SK-N-SH (cell line): ENCODE results near the gene ZNF526. TPM values are rescaled to one million over a fixed set of nuclear protein-coding genes. Genes with fewer than 3 reads are reported as not detected.

Source experiments
- CTCF ChIA-PET: fragments of 300-600, 350-600 bp; formaldehyde crosslinking; extraction: SDS; loops from one replicate; lab custom pipeline; 2021; lab: Yijun Ruan, JAX
- POLR2A ChIA-PET: fragments of 350-600 bp; sonication (Branson Sonifier 250); formaldehyde crosslinking; extraction: SDS; loops from one replicate; lab custom pipeline; 2020; ENCODE audit warnings: antibody characterized with exemption, inconsistent platforms; lab: Yijun Ruan, JAX
- DNase-seq: peaks from one replicate; pipeline ENCODE4 v3.0.0; 2012
- H2AFZ ChIP-seq: fragments of 200-600 bp; sonication (generic); 2 replicates; pipeline ENCODE4 v1.8.1; 2016; ENCODE audit warnings: antibody characterized with exemption, mild to moderate bottlenecking, low read depth
- H3F3A ChIP-seq: fragments of 200-600 bp; sonication (generic); replicated peaks from 2 replicates; pipeline ENCODE3; 2016; ENCODE audit warnings: antibody characterized with exemption, mild to moderate bottlenecking; ENCODE audit not compliant: insufficient read depth
- H3K27ac ChIP-seq, 2 experiments: fragments of 200-500 bp in 1 of 2; fragments of 200-600 bp in 1 of 2; sonication (Bioruptor generic) in 1 of 2; sonication (generic), shearing (Covaris generic) in 1 of 2; 2 replicates each; pipeline versions ENCODE4 v1.5.1 to v1.6.1; 2014 to 2016; ENCODE audit warnings: low read depth in 2 of 2, inconsistent platforms in 1 of 2, low read length in 1 of 2, mild to moderate bottlenecking in 1 of 2, mixed read lengths in 1 of 2
- H3K27me3 ChIP-seq: fragments of 200-600 bp; sonication (generic), shearing (Covaris generic); 2 replicates; pipeline ENCODE4 v1.6.1; 2016; ENCODE audit warnings: mixed run types; ENCODE audit not compliant: insufficient read depth
- H3K36me3 ChIP-seq, 2 experiments: fragments of 200-500 bp in 1 of 2; fragments of 200-600 bp in 1 of 2; sonication (Bioruptor generic) in 1 of 2; sonication (generic) in 1 of 2; replicated peaks in 1 of 2; 2 replicates each; pipeline versions ENCODE3 to v1.5.1; 2014 to 2016; ENCODE audit warnings: low read length in 1 of 2, mild to moderate bottlenecking in 1 of 2; ENCODE audit not compliant: insufficient read depth in 2 of 2, control insufficient read depth in 1 of 2
- H3K4me1 ChIP-seq, 2 experiments: fragments of 200-500 bp in 1 of 2; fragments of 200-600 bp in 1 of 2; sonication (Bioruptor generic) in 1 of 2; sonication (generic), shearing (Covaris generic) in 1 of 2; 2 replicates each; pipeline versions ENCODE4 v1.5.1 to v1.6.1; 2014 to 2016; ENCODE audit warnings: low read depth in 1 of 2, low read length in 1 of 2, mixed run types in 1 of 2; ENCODE audit not compliant: insufficient read depth in 2 of 2, control insufficient read depth in 1 of 2
- H3K4me2 ChIP-seq: fragments of 200-600 bp; sonication (generic), shearing (Covaris generic); 2 replicates; pipeline ENCODE4 v1.6.1; 2017; ENCODE audit warnings: mixed run types
- H3K4me3 ChIP-seq, 2 experiments: fragments of 200-500 bp in 1 of 2; fragments of 200-600 bp in 1 of 2; sonication (Bioruptor generic) in 1 of 2; sonication (generic), shearing (Covaris generic) in 1 of 2; 2 replicates each; pipeline versions ENCODE4 v1.5.1 to v1.8.1; 2014 to 2016; ENCODE audit warnings: low read depth in 2 of 2, inconsistent platforms in 1 of 2, low read length in 1 of 2, mild to moderate bottlenecking in 1 of 2, mixed read lengths in 1 of 2, moderate library complexity in 1 of 2
- H3K79me2 ChIP-seq: fragments of 200-600 bp; sonication (generic); 2 replicates; pipeline ENCODE4 v1.8.1; 2017; ENCODE audit warnings: mild to moderate bottlenecking; ENCODE audit not compliant: insufficient read depth
- H3K9ac ChIP-seq: fragments of 200-600 bp; sonication (generic); 2 replicates; pipeline ENCODE4 v1.6.1; 2017; ENCODE audit warnings: mixed run types
- H3K9me2 ChIP-seq: fragments of 200-600 bp; sonication (generic); 2 replicates; pipeline ENCODE4 v1.6.1; 2017; ENCODE audit warnings: mixed run types
- H3K9me3 ChIP-seq: fragments of 200-600 bp; sonication (generic); 2 replicates; pipeline ENCODE4 v1.6.1; 2017; ENCODE audit warnings: mixed run types, mild to moderate bottlenecking, moderate library complexity
- H4K20me1 ChIP-seq: fragments of 200-600 bp; sonication (generic); 2 replicates; pipeline ENCODE4 v1.6.1; 2017; ENCODE audit warnings: mild to moderate bottlenecking, mixed run types; ENCODE audit not compliant: insufficient read depth
- CHD2 ChIP-seq: fragments of 150-350 bp; IDR thresholded peaks from 2 replicates; pipeline ENCODE4 v1.6.1; 2018; ENCODE audit warnings: low read length; ENCODE audit not compliant: partially characterized antibody
- GABPA ChIP-seq: IDR thresholded peaks from 2 replicates; pipeline ENCODE4 v1.4.0; 2012; ENCODE audit warnings: low read depth, mild to moderate bottlenecking
- MXI1 ChIP-seq: IDR thresholded peaks from 2 replicates; pipeline ENCODE4 v1.6.1; 2012; ENCODE audit warnings: mild to moderate bottlenecking, low read depth, low read length, improper control_type of control experiment
- NRF1 ChIP-seq: IDR thresholded peaks from 2 replicates; pipeline ENCODE4 v1.6.1; 2012; ENCODE audit warnings: low read depth, mild to moderate bottlenecking, low read length
- POLR2AphosphoS5 ChIP-seq: IDR thresholded peaks from 2 replicates; pipeline ENCODE4 v1.6.1; 2012; ENCODE audit warnings: low read depth, low read length
- RAD21 ChIP-seq: IDR thresholded peaks from 2 replicates; pipeline ENCODE4 v1.6.1; 2012; ENCODE audit warnings: mild to moderate bottlenecking, low read length
- RCOR1 ChIP-seq: fragments of 150-350 bp; IDR thresholded peaks from 2 replicates; pipeline ENCODE4 v1.6.1; 2017; ENCODE audit warnings: antibody characterized with exemption, low read length
- REST ChIP-seq: IDR thresholded peaks from 2 replicates; pipeline ENCODE4 v1.6.1; 2012; ENCODE audit warnings: mild to moderate bottlenecking, low read depth, low read length, moderate library complexity
- SIN3A ChIP-seq: IDR thresholded peaks from 2 replicates; pipeline ENCODE4 v1.6.1; 2012; ENCODE audit warnings: low read depth, mild to moderate bottlenecking, low read length, moderate library complexity, borderline replicate concordance
- TAF1 ChIP-seq: IDR thresholded peaks from 2 replicates; pipeline ENCODE4 v1.6.1; 2012; ENCODE audit warnings: low read depth, mild to moderate bottlenecking, low read length, moderate library complexity, borderline replicate concordance
- WGBS: methylation state at CpG from one replicate; pipeline ENCODE4 v1.1.6; 2017; ENCODE audit warnings: low lambda C conversion rate; 5-methylcytosine and 5-hydroxymethylcytosine counted together
- polyA plus RNA-seq, 3 experiments: library from polyadenylated mRNA; depleted of rRNA; stranded (reverse); fragments of >200 nt; gene quantifications; 2 replicates each; pipeline ENCODE4 v1.2.3, GENCODE V29; 2012

Gene ZNF526
- polyA plus RNA-seq, 1 of the 3 experiments (the other 2 are of a cell fraction), result 3.5 TPM

- WGBS, result 0% methylated on average over 18 of the region's 75 CpGs
Measured at GRCh38 chr19:42254850-42255765, 35.0 kb downstream of the ZNF526 start, which contains the start of gene ERF. Gene ERF, minus strand, starts transcription at chr19:42255128. Its CDS starts 129 bp downstream, at chr19:42254999.

More at GRCh38 chr19:42254850-42255765, 35.0 kb downstream of the ZNF526 start, which contains the start of gene ERF:
- Histone ChIP-seq H3K4me3 (peak within 1 kb of the TSS; percentile 89 to 96), H3F3A (peaks cover 29% of the 10 kb centered on the region), H3K4me2 (peak within 1 kb of the TSS; percentile 99), H3K27ac (peak within 1 kb of the TSS; percentile 97 to 98), H4K20me1 (peaks cover 30% of the 10 kb centered on the region), H3K9ac (peak within 1 kb of the TSS; percentile 99), H3K27me3 (no peaks in the 10 kb centered on the region), H2AFZ (peak within 1 kb of the TSS; percentile 82; the same call in 1 of the 2 replicates), H3K36me3 (peaks cover 3 to 4% of the 10 kb centered on the region in 2 experiments), H3K79me2 (peaks cover 55% of the 10 kb centered on the region), H3K9me3 (no peaks in the 10 kb centered on the region), H3K4me1 (peaks cover 13 to 32% of the 10 kb centered on the region in 2 experiments), H3K9me2 (no peaks in the 10 kb centered on the region)
- DNase-seq, result peak; percentile 96
- TF ChIP-seq SIN3A, result peak; percentile 58; the same call in 1 of the 2 replicates
- peak; percentile 38 for TF ChIP-seq CHD2
- no peak for TF ChIP-seq RAD21
- no peak for TF ChIP-seq GABPA
- TF ChIP-seq MXI1, result peak; percentile 27
- peak; percentile 19; the same call in 1 of the 2 replicates for TF ChIP-seq REST
- peak; percentile 80 for TF ChIP-seq POLR2AphosphoS5
- peak; percentile 50; the same call in 1 of the 2 replicates for TF ChIP-seq RCOR1
- TF ChIP-seq NRF1, result peak; percentile 51
- TF ChIP-seq TAF1, result peak; percentile 41; the same call in 1 of the 2 replicates
- ChIA-PET POLR2A (interaction anchor here (0.6 to 1.9 kb wide), 5 partner anchors 15 to 26 kb away, joined by 3 to 6 read pairs (median 4); partner anchors contain the start of gene CIC), CTCF (interaction anchor here (1.0 to 2.2 kb wide), 7 partner anchors 9 to 41 kb away, joined by 3 to 27 read pairs (median 4); partner anchors contain the start of gene GSK3A)
